Measurements from ENCODE around the gene LUM.

Gene LUM

GRCh38 chr12:91094957-91095356, 16.3 kb downstream of the LUM start:
- no peaks in the 10 kb centered on the region for H3K9me3 ChIP-seq (ENCODE audit: low read length)
- H3K36me3 ChIP-seq (ENCODE audit: insufficient read depth, low read length) = no peaks in the 10 kb centered on the region
- no peak overlapping the region for H3K4me3 ChIP-seq (ENCODE audit: low read depth, low read length, poor library complexity, severe bottlenecking)
- H3F3A ChIP-seq (ENCODE audit: insufficient read depth, low read length) = no peaks in the 10 kb centered on the region
- no peaks in the 10 kb centered on the region for H4K20me1 ChIP-seq (ENCODE audit: insufficient read depth, low read length)
- H3K79me2 ChIP-seq (ENCODE audit: insufficient read depth, low read length) = no peaks in the 10 kb centered on the region
- no peak overlapping the region for H2AFZ ChIP-seq (ENCODE audit: low read length)
- TF ChIP-seq CTCF (IDR thresholded peaks at IDR 0.05; ENCODE audit: low read length) (no peak), EZH2 (IDR thresholded peaks at IDR 0.05; ENCODE audit: borderline replicate concordance, low read length) (no peak)
- no peak overlapping the region for H3K9ac ChIP-seq (ENCODE audit: low read length)
- no peaks in the 10 kb centered on the region for H3K9me2 ChIP-seq (ENCODE audit: low read depth, low read length)
- no peaks in the 10 kb centered on the region for H3K27me3 ChIP-seq (ENCODE audit: insufficient read depth, low read length)
- H3K4me2 ChIP-seq (ENCODE audit: low read length) = no peak overlapping the region
- no peak overlapping the region for H3K27ac ChIP-seq (ENCODE audit: low read depth, low read length, poor library complexity, severe bottlenecking)
- no peaks in the 10 kb centered on the region for H3K4me1 ChIP-seq (ENCODE audit: insufficient read depth, low read length, severe bottlenecking)

DNA sequence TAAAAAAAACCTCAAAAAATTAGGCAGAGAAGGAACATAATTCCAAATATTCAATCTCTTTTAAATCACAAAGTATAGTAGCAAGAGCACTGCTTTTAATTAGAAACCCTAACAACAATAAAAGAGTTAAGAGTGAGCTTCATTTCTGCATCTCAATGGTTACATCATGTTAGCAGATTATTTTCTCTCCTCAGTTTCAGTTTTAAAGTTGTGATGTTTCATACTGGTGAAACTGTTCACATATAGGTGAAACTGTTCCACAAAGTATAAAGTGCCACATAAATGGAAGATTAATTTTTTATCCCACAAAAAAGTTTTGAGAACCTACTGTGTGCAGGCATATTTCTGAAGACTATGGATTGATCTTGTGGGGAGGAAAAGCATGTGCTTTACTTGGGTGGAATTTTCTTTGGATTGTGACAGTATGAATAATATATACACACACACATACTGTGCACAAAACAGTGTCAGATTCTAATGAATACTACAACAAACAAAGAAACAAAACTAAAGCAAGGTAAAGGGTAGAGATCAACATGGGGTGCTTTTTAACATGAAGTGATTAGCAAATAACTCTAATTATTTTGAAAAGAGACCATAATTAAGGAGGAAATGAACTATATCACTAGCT, 17.1 kb downstream of the LUM start:
- Histone ChIP-seq H3K9me3 (ENCODE audit: low read length) (no peaks in the 10 kb centered on the region), H3K4me1 (ENCODE audit: insufficient read depth, low read length, severe bottlenecking) (no peaks in the 10 kb centered on the region), H3K27ac (ENCODE audit: low read depth, low read length, poor library complexity, severe bottlenecking) (no peak overlapping the region), H3K36me3 (ENCODE audit: insufficient read depth, low read length) (no peaks in the 10 kb centered on the region), H3K9ac (ENCODE audit: low read length) (no peak overlapping the region), H3K9me2 (ENCODE audit: low read depth, low read length) (no peaks in the 10 kb centered on the region), H3K27me3 (ENCODE audit: insufficient read depth, low read length) (no peaks in the 10 kb centered on the region), H4K20me1 (ENCODE audit: insufficient read depth, low read length) (no peaks in the 10 kb centered on the region), H3F3A (ENCODE audit: insufficient read depth, low read length) (no peaks in the 10 kb centered on the region), H3K4me3 (ENCODE audit: low read depth, low read length, poor library complexity, severe bottlenecking) (no peak overlapping the region), H2AFZ (ENCODE audit: low read length) (no peak overlapping the region), H3K79me2 (ENCODE audit: insufficient read depth, low read length) (no peaks in the 10 kb centered on the region), H3K4me2 (ENCODE audit: low read length) (no peak overlapping the region)
- TF ChIP-seq EZH2 (IDR thresholded peaks at IDR 0.05; ENCODE audit: borderline replicate concordance, low read length) (no peak), CTCF (IDR thresholded peaks at IDR 0.05; ENCODE audit: low read length) (no peak)

GRCh38 chr12:91093341-91093740, 18.0 kb downstream of the LUM start:
- H3K79me2 ChIP-seq (ENCODE audit: insufficient read depth, low read length) = no peaks in the 10 kb centered on the region
- H3K9me2 ChIP-seq (ENCODE audit: low read depth, low read length) = no peaks in the 10 kb centered on the region
- H3K27me3 ChIP-seq (ENCODE audit: insufficient read depth, low read length) = no peaks in the 10 kb centered on the region
- no peaks in the 10 kb centered on the region for H3K4me1 ChIP-seq (ENCODE audit: insufficient read depth, low read length, severe bottlenecking)
- H3K9ac ChIP-seq (ENCODE audit: low read length) = no peak overlapping the region
- H3K4me3 ChIP-seq (ENCODE audit: low read depth, low read length, poor library complexity, severe bottlenecking) = no peak overlapping the region
- no peaks in the 10 kb centered on the region for H3K36me3 ChIP-seq (ENCODE audit: insufficient read depth, low read length)
- H2AFZ ChIP-seq (ENCODE audit: low read length) = no peak overlapping the region
- H3K9me3 ChIP-seq (ENCODE audit: low read length) = no peaks in the 10 kb centered on the region
- H4K20me1 ChIP-seq (ENCODE audit: insufficient read depth, low read length) = no peaks in the 10 kb centered on the region
- TF ChIP-seq CTCF (IDR thresholded peaks at IDR 0.05; ENCODE audit: low read length) (no peak), EZH2 (IDR thresholded peaks at IDR 0.05; ENCODE audit: borderline replicate concordance, low read length) (no peak)
- H3F3A ChIP-seq (ENCODE audit: insufficient read depth, low read length) = no peaks in the 10 kb centered on the region
- no peak overlapping the region for H3K27ac ChIP-seq (ENCODE audit: low read depth, low read length, poor library complexity, severe bottlenecking)
- H3K4me2 ChIP-seq (ENCODE audit: low read length) = no peak overlapping the region

Measured in OCI-LY1 (cell line).